Naive B cell (primary cell): ENCODE measurements around the gene CHP2. TPM values are rescaled to one million over a fixed set of nuclear protein-coding genes. Genes with fewer than 3 reads are reported as not detected.
A peak's percentile ranks its signal among the peaks of the same experiment; 100 is the strongest.
"Not testable (repeated sequence)": the region's sequence is repeated elsewhere in the genome, so short reads cannot be mapped to it uniquely, and the experiment has no call there.

Experiments
- ATAC-seq, 2 donors: fragments of 150-1000 bp; cut with Tn5 transposase; 2 replicates each; pipeline ENCODE4 v1.10.0; 2021; ENCODE audit warnings: low read depth in 2 of 2, mild to moderate bottlenecking in 2 of 2, moderate library complexity in 2 of 2
- DNase-seq: peaks from one replicate; pipeline ENCODE4 v3.0.0; 2022
- H3K27ac Mint-ChIP-seq, 6 donors: one replicate each; pipeline ENCODE4 v1.8.0; 2020 to 2022; ENCODE audit warnings: mild to moderate bottlenecking in 6 of 6, mixed read lengths in 6 of 6, moderate library complexity in 5 of 6, inconsistent platforms in 2 of 6
- H3K27me3 Mint-ChIP-seq, 3 donors: one replicate each; pipeline ENCODE4 v1.8.0; 2021 to 2022; ENCODE audit warnings: mixed read lengths in 3 of 3, mild to moderate bottlenecking in 1 of 3
- H3K36me3 Mint-ChIP-seq, 2 donors: one replicate each; pipeline ENCODE4 v1.8.0; 2020 to 2022; ENCODE audit warnings: mixed read lengths in 2 of 2, inconsistent platforms in 1 of 2, mild to moderate bottlenecking in 1 of 2
- H3K4me1 Mint-ChIP-seq, 3 donors: one replicate each; pipeline ENCODE4 v1.8.0; 2020 to 2022; ENCODE audit warnings: mixed read lengths in 3 of 3, inconsistent platforms in 1 of 3, mild to moderate bottlenecking in 1 of 3, moderate library complexity in 1 of 3
- H3K4me3 Mint-ChIP-seq, 8 donors: one replicate each; pipeline ENCODE4 v1.8.0; 2020 to 2022; ENCODE audit warnings: mild to moderate bottlenecking in 8 of 8, mixed read lengths in 8 of 8, moderate library complexity in 8 of 8, inconsistent platforms in 2 of 8
- H3K9me3 Mint-ChIP-seq, 7 donors: one replicate each; pipeline ENCODE4 v1.8.0; 2020 to 2022; ENCODE audit warnings: mixed read lengths in 7 of 7, mild to moderate bottlenecking in 5 of 7, inconsistent platforms in 2 of 7, moderate library complexity in 1 of 7
- polyA plus RNA-seq, 6 donors: library from polyadenylated mRNA; unstranded; fragments of 300-500 nt; fragmentation: Illumina TruSeq; gene quantifications; one replicate each; pipeline ENCODE4 v1.2.3, GENCODE V29; 2021; ENCODE audit warnings: low read depth in 6 of 6

The CHP2 gene
- not detected for polyA plus RNA-seq

- peaks cover 0 to 14% of the 10 kb centered on the region in 2 donors for H3K36me3 Mint-ChIP-seq
- ATAC-seq (peak in 1 of 2 donors; percentile 9), DNase-seq (no peak)
- peak within 1 kb of the TSS in 6 of 8 donors; percentile 17 to 83 (median 60) for H3K4me3 Mint-ChIP-seq
- H3K4me1 Mint-ChIP-seq = peaks cover 4 to 14% (median 5%) of the 10 kb centered on the region in 3 donors
- H3K9me3 Mint-ChIP-seq = peaks cover 0 to 4% (median 0%) of the 10 kb centered on the region in 7 donors
- H3K27ac Mint-ChIP-seq = peak within 1 kb of the TSS in 1 of 6 donors; percentile 20
- peaks cover 39 to 73% (median 50%) of the 10 kb centered on the region in 3 donors for H3K27me3 Mint-ChIP-seq
These were observed at the start of gene CHP2 for GRCh38 chr16:23754594-23755483. TSS of gene CHP2 (plus strand) at chr16:23755026. CDS start at chr16:23755050, 24 bp downstream.

DNA sequence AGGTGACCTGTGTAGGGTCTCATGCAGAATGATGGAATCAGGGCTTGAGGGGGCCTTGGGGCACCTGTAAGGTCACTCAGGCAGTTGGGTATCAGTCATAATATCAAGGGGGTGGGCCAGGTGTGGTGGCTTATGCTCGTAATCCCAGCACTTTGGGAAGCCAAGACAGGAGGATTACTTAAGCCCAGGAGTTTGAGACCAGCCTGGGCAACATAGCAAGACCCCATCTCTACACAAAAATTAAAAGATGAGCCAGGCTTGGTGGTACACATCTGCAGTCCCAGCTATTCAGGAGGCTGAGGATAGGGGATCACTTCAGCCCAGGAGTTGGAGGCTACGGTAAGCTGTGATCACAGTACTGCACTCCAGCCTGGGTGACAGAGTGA is 49.3 kb upstream of the CHP2 start:
- Mint-ChIP-seq H3K4me3 (peak overlapping the region in 1 of 8 donors; percentile 3), H3K36me3 (peaks cover 5 to 24% of the 10 kb centered on the region in 2 donors), H3K27me3 (peaks cover 38 to 54% (median 49%) of the 10 kb centered on the region in 3 donors), H3K4me1 (no peaks in the 10 kb centered on the region), H3K27ac (no peak overlapping the region), H3K9me3 (peaks cover 4 to 37% (median 20%) of the 10 kb centered on the region in 7 donors)
- ATAC-seq (no peak), DNase-seq (no peak)

- no peaks in the 10 kb centered on the region for H3K4me1 Mint-ChIP-seq
- no peak for DNase-seq
- peaks cover 45 to 64% (median 58%) of the 10 kb centered on the region in 3 donors for H3K27me3 Mint-ChIP-seq
- H3K36me3 Mint-ChIP-seq = peaks cover 5 to 25% of the 10 kb centered on the region in 2 donors
- no peak for ATAC-seq
- peaks cover 4 to 38% (median 20%) of the 10 kb centered on the region in 7 donors for H3K9me3 Mint-ChIP-seq
- no peak overlapping the region for H3K4me3 Mint-ChIP-seq
- no peak overlapping the region for H3K27ac Mint-ChIP-seq
These were observed 48.4 kb upstream of the CHP2 start for GRCh38 chr16:23706439-23706838.

DNA sequence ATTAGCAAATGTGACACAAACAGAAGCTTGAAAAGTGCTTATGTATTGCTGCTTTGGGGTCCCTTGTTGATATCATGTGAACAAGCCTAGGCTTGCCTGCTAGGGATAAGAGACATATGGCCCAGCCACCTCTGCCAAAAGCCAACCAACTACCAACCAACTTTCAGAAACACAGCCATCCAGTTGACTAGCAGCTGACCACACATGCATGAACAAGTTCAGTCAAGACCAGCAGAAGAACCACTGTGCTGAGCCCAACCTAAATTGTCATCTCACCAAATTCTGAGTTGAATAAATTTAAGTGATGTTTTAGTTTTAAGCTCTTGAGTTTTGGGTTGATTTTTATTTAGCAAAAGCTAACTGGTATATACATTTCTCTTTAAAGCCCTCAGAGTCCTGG is 45.3 kb upstream of the CHP2 start:
- peaks cover 0 to 16% of the 10 kb centered on the region in 2 donors for H3K36me3 Mint-ChIP-seq
- ATAC-seq = no peak
- no peak overlapping the region for H3K4me3 Mint-ChIP-seq

GRCh38 chr16:23710008-23710407 is 44.8 kb upstream of the CHP2 start:
- Mint-ChIP-seq H3K27me3 (peaks cover 38 to 72% (median 70%) of the 10 kb centered on the region in 3 donors), H3K9me3 (peaks cover 1 to 24% (median 15%) of the 10 kb centered on the region in 7 donors), H3K4me3 (no peak overlapping the region), H3K4me1 (peaks cover 0 to 3% (median 0%) of the 10 kb centered on the region in 3 donors), H3K27ac (no peak overlapping the region), H3K36me3 (peaks cover 0 to 16% of the 10 kb centered on the region in 2 donors)
- DNase-seq (no peak), ATAC-seq (no peak)

More for the DNA sequence above, 45.3 kb upstream of the CHP2 start:
- H3K4me1 Mint-ChIP-seq = peaks cover 0 to 3% (median 0%) of the 10 kb centered on the region in 3 donors
- no peak for DNase-seq
- H3K9me3 Mint-ChIP-seq = peaks cover 1 to 25% (median 15%) of the 10 kb centered on the region in 7 donors
- H3K27ac Mint-ChIP-seq = no peak overlapping the region
- H3K27me3 Mint-ChIP-seq = peaks cover 37 to 72% (median 70%) of the 10 kb centered on the region in 3 donors

- peaks cover 1 to 24% (median 15%) of the 10 kb centered on the region in 7 donors for H3K9me3 Mint-ChIP-seq
- ATAC-seq (no peak), DNase-seq (no peak)
- peaks cover 0 to 3% (median 0%) of the 10 kb centered on the region in 3 donors for H3K4me1 Mint-ChIP-seq
- no peak overlapping the region for H3K4me3 Mint-ChIP-seq
- no peak overlapping the region for H3K27ac Mint-ChIP-seq
- peaks cover 34 to 69% (median 66%) of the 10 kb centered on the region in 3 donors for H3K27me3 Mint-ChIP-seq
- peaks cover 0 to 16% of the 10 kb centered on the region in 2 donors for H3K36me3 Mint-ChIP-seq
These were observed 44.3 kb upstream of the CHP2 start for GRCh38 chr16:23710504-23710903.

DNA sequence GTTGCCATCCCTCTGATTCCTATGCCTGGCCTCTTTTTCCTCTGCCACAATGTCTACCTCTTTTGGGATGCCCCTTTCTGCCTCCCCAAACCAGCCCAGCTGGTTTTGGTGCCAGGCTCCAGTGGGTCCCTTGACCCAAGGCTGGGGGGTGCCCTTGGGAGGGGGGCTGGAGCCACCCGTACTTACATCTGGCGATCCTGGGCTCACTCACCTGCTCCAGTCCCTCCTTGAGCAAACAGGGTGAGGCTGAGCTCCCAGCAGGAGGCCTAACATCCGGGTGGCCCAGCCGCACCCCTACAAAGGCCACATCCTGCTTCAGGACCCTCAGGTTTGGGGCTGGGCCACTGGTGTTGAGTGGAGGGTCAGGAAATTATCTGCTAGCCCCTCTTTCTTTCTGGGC is 43.0 kb upstream of the CHP2 start:
- H3K4me3 Mint-ChIP-seq = no peak overlapping the region
- ATAC-seq = no peak
- DNase-seq = no peak

GRCh38 chr16:23712976-23713375 is 41.9 kb upstream of the CHP2 start, which contains the start of gene ERN2:
TSS of gene ERN2 (minus strand) at chr16:23713222. CDS start at chr16:23713187, 35 bp downstream.
- no peak for DNase-seq
- H3K4me3 Mint-ChIP-seq = peak within 1 kb of the TSS in 1 of 8 donors; percentile 42
- no peak within 1 kb of the TSS for H3K27ac Mint-ChIP-seq
- H3K4me1 Mint-ChIP-seq = peaks cover 0 to 3% (median 0%) of the 10 kb centered on the region in 3 donors
- peaks cover 42 to 69% (median 64%) of the 10 kb centered on the region in 3 donors for H3K27me3 Mint-ChIP-seq
- no peak for ATAC-seq
- H3K9me3 Mint-ChIP-seq = peaks cover 1 to 24% (median 15%) of the 10 kb centered on the region in 7 donors
- H3K36me3 Mint-ChIP-seq = peaks cover 0 to 16% of the 10 kb centered on the region in 2 donors

More for the DNA sequence above, 43.0 kb upstream of the CHP2 start:
- no peak overlapping the region for H3K27ac Mint-ChIP-seq
- H3K27me3 Mint-ChIP-seq = peaks cover 34 to 61% (median 55%) of the 10 kb centered on the region in 3 donors
- peaks cover 1 to 24% (median 15%) of the 10 kb centered on the region in 7 donors for H3K9me3 Mint-ChIP-seq
- peaks cover 0 to 16% of the 10 kb centered on the region in 2 donors for H3K36me3 Mint-ChIP-seq
- peaks cover 0 to 3% (median 0%) of the 10 kb centered on the region in 3 donors for H3K4me1 Mint-ChIP-seq

DNA sequence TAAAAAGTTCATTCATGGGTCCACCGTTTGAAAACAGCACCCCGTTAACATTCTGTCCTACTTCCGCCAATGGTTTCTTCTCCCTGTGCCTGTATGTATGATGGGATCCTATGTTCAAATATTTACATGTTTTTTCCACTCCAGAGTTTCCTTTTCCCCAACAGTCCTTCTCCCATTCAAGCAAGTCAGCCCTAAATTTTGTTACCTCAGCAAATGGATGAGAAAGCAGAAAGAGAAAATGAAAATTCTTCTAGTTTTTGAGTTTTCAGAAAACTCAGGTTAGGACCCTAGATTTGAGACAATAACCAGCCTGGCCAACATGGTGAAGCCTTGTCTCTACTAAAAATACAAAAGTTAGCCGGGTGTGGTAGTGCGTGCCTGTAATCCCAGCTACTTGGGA is 38.3 kb upstream of the CHP2 start:
- Mint-ChIP-seq H3K27ac (no peak overlapping the region), H3K9me3 (peaks cover 0 to 9% (median 4%) of the 10 kb centered on the region in 7 donors), H3K27me3 (peaks cover 29 to 54% (median 45%) of the 10 kb centered on the region in 3 donors), H3K4me3 (no peak overlapping the region), H3K36me3 (no peaks in the 10 kb centered on the region), H3K4me1 (peaks cover 0 to 3% (median 0%) of the 10 kb centered on the region in 3 donors)
- DNase-seq (no peak), ATAC-seq (no peak)

DNA sequence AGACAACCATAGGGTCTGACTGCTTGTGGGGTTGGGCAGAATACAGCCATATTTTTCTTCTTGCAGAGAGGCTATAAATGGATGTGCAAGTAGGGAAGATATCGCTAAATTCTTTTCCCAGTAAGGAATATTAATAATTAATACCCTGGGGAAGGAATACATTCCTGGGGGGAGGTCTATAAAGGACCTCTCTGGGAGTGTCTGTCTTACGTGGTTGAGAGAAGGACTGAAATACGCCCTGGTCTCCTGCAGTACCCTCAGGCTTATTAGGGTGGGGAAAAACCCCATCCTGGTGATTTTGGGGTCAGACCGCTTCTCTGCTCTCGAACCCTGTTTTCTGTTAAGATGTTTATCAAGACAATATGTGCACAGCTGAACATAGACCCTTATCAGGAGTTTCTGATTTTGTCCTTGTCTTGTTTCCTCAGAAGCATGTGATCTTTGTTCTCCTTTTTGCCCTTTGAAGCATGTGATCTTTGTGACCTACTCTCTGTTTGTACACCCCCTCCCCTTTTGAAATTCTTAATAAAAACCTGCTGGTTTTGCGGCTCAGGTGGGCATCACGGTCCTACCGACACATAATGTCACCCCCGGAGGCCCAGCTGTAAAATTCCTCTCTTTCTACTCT is 32.1 kb upstream of the CHP2 start:
- not testable (repeated sequence) for H3K4me1 Mint-ChIP-seq, H3K27ac Mint-ChIP-seq, ATAC-seq, H3K36me3 Mint-ChIP-seq, DNase-seq
- H3K4me3 Mint-ChIP-seq = peak overlapping the region in 1 of 8 donors; percentile 1
- peaks cover 0 to 33% (median 15%) of the 10 kb centered on the region in 7 donors for H3K9me3 Mint-ChIP-seq
- peaks cover 9 to 25% (median 23%) of the 10 kb centered on the region in 3 donors for H3K27me3 Mint-ChIP-seq

GRCh38 chr16:23724096-23724784 is 30.6 kb upstream of the CHP2 start:
- Mint-ChIP-seq H3K4me1 (peaks cover 3 to 6% (median 5%) of the 10 kb centered on the region in 3 donors), H3K27ac (no peak overlapping the region), H3K9me3 (peaks cover 0 to 33% (median 15%) of the 10 kb centered on the region in 7 donors), H3K36me3 (peaks cover 5 to 9% of the 10 kb centered on the region in 2 donors), H3K27me3 (peaks cover 7 to 26% (median 22%) of the 10 kb centered on the region in 3 donors), H3K4me3 (no peak overlapping the region)
- DNase-seq (no peak), ATAC-seq (no peak)

DNA sequence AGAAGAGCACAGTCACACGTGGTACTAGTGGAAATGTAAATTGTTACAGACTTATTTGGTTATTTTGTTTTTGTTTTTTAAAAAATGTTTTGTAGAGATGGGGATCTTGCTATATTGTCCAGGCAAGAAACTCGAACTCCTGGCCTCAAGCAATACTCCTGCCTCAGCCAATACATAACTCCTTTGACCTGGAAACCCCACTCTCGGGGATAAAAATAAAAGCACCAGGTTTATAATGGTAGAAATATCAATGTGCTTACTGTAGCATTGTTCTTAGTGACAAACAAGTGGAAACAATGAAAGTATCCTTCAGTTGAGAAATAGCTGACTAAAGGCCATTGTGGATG is 30.1 kb upstream of the CHP2 start:
- ATAC-seq (no peak), DNase-seq (no peak)
- H3K36me3 Mint-ChIP-seq = peaks cover 5 to 9% of the 10 kb centered on the region in 2 donors
- H3K27ac Mint-ChIP-seq = no peak overlapping the region
- peaks cover 10 to 30% (median 26%) of the 10 kb centered on the region in 3 donors for H3K27me3 Mint-ChIP-seq
- no peak overlapping the region for H3K4me3 Mint-ChIP-seq
- H3K9me3 Mint-ChIP-seq = peaks cover 0 to 33% (median 15%) of the 10 kb centered on the region in 7 donors
- H3K4me1 Mint-ChIP-seq = peaks cover 3 to 6% (median 5%) of the 10 kb centered on the region in 3 donors
